Measurements from ENCODE around the gene IRX6.

IRX6 gene

DNA sequence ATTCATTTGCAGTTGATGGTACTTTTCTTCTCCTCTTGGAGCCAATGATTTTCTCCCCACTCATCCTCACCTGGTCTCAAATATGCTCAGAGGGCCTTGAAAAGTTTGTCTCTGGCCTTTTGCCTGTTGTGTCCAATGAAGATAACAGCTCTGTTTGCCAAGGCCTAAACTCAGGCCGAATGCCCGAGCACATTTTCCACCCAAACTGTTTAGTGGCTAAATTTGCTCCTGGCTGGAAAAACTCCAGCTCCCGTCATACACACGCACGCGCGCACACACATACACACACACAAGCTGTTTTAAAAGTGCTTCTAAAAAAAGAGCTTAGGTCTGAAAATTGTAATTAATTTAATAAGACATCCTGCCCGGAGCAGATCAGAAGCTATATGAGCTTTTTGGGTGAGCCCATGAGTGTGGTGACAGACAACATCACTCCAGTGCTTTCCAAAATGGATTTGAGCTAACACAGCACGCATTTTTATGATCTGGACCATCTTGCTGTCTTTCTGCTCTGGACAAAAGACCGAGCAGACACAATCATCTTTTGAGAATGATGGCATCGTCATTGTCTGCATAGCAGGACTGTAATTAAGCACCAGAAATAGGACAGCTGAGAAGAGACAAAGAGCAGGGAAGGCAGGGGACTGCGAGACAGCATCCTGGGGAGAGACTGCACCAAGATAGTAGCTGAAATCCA lies 48.9 kb downstream of the IRX6 start:
- FAIRE-seq (no peak), DNase-seq (ENCODE audit: insufficient read length) (no peak)
- TF ChIP-seq POLR2A (IDR thresholded peaks at IDR 0.05; ENCODE audit: low read depth, low read length): no peak

DNA sequence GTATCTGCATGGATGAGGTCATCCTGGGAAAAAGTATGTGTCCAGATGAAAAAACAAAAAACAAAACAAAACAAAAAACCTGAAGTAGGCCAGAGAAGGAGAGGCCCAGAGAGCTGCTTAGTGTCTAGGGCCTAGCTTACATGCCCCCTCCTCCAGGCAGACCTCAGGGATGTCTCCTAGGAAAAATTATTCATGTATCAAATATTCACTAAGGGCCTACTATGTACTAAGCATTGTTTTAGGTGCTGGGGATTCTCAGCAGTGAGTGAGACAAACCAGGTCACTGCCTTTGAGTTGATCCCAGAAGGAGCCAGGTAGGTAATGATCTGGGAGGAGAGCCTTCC lies 49.5 kb downstream of the IRX6 start:
- FAIRE-seq: no peak
- TF ChIP-seq POLR2AphosphoS5 (IDR thresholded peaks at IDR 0.05; ENCODE audit: low read depth, low read length) (no peak), POLR2A (IDR thresholded peaks at IDR 0.05; ENCODE audit: low read depth, low read length) (no peak), TAF1 (IDR thresholded peaks at IDR 0.05; ENCODE audit: borderline replicate concordance, low read depth, low read length) (no peak)
- DNase-seq (ENCODE audit: insufficient read length): no peak

DNA sequence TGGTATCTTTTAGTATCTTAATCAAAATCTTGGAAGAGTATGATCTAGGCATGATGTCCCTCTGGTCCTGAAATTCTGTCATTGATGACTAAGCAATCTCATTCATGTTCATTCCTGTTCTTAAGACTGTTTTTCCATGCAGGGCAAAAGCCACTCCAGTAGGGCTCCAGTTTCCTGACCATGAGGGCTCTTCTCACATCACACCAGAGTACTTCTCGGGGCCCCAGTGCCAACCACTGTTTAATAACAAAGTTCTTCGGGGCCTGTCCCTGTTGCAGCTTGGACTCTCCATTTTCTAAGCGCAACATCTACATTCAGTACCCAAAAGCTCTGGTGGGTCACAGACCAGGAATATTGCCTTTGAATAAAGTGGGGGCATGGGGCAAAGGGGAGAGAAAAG lies 52.0 kb downstream of the IRX6 start:
- FAIRE-seq (no peak), DNase-seq (ENCODE audit: insufficient read length) (no peak)
- TF ChIP-seq POLR2AphosphoS5 (IDR thresholded peaks at IDR 0.05; ENCODE audit: low read depth, low read length) (no peak), TAF1 (IDR thresholded peaks at IDR 0.05; ENCODE audit: borderline replicate concordance, low read depth, low read length) (no peak)

DNA sequence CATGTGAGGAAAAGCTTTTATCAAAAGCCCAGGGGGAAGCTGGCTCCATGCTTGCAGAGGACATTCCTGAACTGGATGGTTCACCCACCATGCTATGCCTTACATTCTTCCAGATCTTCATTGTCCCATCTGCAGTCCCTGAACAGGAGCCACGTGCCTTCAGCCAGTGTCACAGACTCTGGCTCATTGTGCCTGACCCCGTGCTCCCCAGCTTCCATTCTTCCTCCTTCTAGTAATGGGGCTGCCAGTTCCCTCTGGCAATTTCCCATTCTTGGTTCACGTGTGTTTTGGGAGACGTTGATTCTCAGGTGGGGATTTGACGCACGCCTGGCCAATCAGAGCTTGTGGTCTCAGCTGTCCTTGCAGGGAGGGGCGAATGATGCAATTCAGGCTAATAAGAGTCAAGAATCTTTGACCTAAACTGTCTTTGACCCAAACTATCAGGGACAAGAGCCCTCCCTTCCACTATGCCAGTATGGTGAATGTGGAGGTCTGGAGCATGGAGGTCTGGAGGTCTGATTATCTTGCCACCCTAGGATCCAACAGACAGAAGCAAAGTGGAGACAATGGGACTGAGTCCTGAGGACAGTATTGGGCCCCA lies 52.7 kb downstream of the IRX6 start:
- DNase-seq (ENCODE audit: insufficient read length) (no peak), FAIRE-seq (no peak)
- TF ChIP-seq POLR2A (IDR thresholded peaks at IDR 0.05; ENCODE audit: low read depth, low read length) (no peak), POLR2AphosphoS5 (IDR thresholded peaks at IDR 0.05; ENCODE audit: low read depth, low read length) (no peak), TAF1 (IDR thresholded peaks at IDR 0.05; ENCODE audit: borderline replicate concordance, low read depth, low read length) (no peak)

DNA sequence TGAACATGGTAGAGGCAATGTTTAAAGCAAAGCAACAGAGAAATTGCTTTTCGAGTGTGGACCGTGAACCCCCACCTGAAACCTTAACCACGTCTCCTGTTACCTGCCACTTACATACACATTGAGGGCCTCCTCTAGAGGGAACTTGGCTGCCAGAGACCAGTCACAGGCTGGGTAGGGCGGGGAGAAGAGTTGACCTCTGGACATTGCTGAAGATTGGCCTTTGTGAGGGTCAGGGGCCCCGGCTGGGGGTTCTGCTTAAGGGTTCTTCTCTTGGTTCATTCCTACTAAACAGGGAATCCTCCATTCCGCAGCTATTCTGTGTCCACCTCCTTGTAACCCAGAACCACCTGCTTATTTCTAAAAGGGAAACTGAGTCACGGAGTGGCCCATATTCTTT lies 53.8 kb downstream of the IRX6 start:
- FAIRE-seq (no peak), DNase-seq (ENCODE audit: insufficient read length) (no peak)
- TF ChIP-seq POLR2A (IDR thresholded peaks at IDR 0.05; ENCODE audit: low read depth, low read length) (no peak), POLR2AphosphoS5 (IDR thresholded peaks at IDR 0.05; ENCODE audit: low read depth, low read length) (no peak), TAF1 (IDR thresholded peaks at IDR 0.05; ENCODE audit: borderline replicate concordance, low read depth, low read length) (no peak)

DNA sequence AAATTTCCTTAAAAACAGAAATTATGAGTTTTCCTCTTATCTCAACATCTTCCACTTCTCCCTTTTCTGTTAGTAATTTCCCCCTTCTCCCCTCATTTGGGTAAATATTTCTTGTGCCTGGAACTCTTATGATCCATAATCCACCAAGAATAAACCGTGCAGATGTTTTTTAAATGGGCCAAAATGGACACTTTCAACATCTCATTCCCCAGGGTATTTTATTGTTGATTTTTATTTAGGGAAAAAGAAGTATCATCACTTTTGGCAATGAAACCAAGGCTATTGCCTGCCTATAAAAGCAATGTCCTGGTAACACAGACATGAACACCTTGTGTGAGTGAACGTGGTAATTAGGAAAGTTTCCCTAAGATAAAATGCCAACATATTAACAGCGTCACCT lies 54.6 kb downstream of the IRX6 start:
- no peak for TF ChIP-seq POLR2A (IDR thresholded peaks at IDR 0.05; ENCODE audit: low read depth, low read length)
- no peak for DNase-seq (ENCODE audit: insufficient read length)
- FAIRE-seq: no peak

DNA sequence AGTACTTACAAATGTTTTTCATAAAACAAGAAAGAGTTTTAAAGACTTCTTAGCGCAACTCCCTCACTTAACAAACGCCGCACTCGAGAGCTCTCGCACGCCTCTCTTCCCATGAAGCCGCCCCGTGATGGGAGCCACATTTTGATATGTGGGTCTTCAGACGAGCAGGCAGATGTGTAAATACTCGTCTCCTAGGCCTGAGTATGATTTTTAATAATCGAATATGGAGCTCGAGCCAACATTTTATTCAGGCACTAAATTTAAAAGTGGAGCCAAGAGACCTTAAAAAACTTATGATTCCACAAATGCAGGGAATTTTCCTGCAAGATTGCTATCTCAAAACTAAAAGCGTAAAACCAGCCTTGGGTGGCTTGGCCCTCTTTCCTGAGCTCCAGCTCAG lies 55.4 kb downstream of the IRX6 start:
- no peak for DNase-seq (ENCODE audit: insufficient read length)
- TF ChIP-seq POLR2AphosphoS5 (IDR thresholded peaks at IDR 0.05; ENCODE audit: low read depth, low read length) (no peak), POLR2A (IDR thresholded peaks at IDR 0.05; ENCODE audit: low read depth, low read length) (no peak), TAF1 (IDR thresholded peaks at IDR 0.05; ENCODE audit: borderline replicate concordance, low read depth, low read length) (no peak)
- FAIRE-seq: no peak

DNA sequence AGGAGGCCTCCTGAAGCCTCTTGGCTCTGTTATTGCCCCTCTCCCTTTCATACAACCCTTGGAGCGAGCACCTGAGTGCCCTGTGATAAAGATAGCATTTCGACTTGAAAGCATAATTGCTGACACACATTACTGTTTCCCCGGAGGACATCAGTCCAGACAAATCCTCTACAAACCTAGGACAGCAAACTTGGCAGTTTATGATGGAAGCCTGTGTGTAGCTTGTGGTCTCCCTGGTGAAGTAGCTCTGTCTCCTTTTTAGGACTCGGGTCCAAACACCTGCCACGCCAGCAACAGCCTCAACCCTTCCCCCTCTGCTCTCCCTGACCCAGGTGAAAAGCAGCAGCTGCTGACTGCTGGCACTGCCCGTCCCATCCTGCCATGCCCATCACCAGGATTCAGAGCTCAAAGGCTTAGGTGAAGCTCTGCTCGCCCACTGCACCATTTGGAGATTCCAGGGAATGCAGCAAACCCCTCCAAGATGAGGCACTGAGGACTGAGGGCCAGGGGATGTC lies 55.9 kb downstream of the IRX6 start:
- TF ChIP-seq TAF1 (IDR thresholded peaks at IDR 0.05; ENCODE audit: borderline replicate concordance, low read depth, low read length): no peak
- TF ChIP-seq POLR2A (IDR thresholded peaks at IDR 0.05; ENCODE audit: low read depth, low read length): no peak
- TF ChIP-seq POLR2AphosphoS5 (IDR thresholded peaks at IDR 0.05; ENCODE audit: low read depth, low read length): no peak
- FAIRE-seq (no peak), DNase-seq (ENCODE audit: insufficient read length) (no peak)
